GM19397 (cell line): ENCODE results near the gene GALNT15.

Source experiments
- ATAC-seq: cut with Tn5 transposase; IDR thresholded peaks from one replicate; pipeline ENCODE4 v1.9.1; 2021; ENCODE audit warnings: mild to moderate bottlenecking, moderate library complexity; ENCODE audit not compliant: unreplicated experiment

Gene GALNT15

DNA sequence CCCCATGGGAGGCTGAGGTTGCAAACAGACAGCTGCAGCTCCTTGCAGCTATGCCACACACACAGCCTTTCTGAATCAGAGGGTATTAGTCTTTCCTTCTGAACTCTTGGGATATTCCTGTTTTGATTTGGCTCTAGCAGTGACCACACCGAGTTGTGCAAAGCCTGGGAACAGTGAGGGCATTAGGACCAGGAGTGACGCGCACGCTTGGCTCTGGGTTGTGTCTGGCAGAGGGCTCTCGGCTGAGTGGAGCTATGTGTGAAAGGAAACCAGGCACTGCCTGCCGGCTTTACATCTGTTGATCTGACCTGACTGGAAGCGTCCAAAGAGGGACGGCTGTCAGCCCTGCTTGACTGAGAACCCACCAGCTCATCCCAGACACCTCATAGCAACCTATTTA, at the start of gene GALNT15:
Gene GALNT15, plus strand, starts transcription at position 292 of the 400 bp plus-strand sequence. CDS start 472 bp downstream, outside the sequence.
- ATAC-seq: no peak

GRCh38 chr3:16126634-16127033, 47.8 kb upstream of the GALNT15 start:
- ATAC-seq: no peak

DNA sequence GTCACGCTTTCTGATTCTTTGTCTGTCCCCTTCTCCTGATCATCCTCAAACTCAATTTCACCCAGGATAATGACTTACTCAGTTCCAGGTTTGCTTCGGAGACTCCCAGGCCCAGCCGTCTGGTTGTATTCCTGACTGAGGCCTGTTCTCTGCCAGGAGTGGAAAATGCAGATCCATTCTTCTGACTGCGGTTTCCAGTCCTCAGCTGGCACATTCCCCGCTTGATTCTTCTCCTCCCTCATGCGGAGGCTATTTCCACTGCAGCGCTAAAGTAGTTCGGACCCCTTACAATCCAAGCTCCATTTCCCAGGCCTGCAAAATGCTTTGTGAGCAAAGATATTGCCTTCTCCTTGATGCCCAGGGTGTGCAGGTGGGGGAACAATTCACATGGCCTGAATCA, 47.2 kb upstream of the GALNT15 start:
- ATAC-seq: no peak

DNA sequence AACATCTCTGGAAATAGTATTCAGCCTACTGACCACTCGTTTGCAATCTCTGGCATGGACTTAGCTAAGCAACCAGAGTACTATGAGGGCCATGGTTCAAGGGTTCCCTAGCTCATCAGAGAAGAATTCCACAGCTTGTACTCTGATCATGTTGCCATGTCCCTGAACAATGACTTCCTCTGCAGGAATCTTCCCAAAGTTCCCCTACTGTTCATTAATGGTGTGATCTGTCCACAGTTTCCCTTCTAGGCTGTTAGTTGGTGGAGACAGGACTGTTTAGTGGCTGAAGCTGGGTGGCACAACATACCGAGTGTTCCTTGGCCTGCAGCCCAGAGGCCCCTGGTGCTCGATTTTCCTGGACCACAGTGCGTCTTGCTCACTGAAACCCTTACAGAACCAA, 44.4 kb upstream of the GALNT15 start:
- no peak for ATAC-seq

GRCh38 chr3:16132190-16132589, 42.3 kb upstream of the GALNT15 start:
- ATAC-seq: no peak

GRCh38 chr3:16132928-16133327, 41.6 kb upstream of the GALNT15 start:
- no peak for ATAC-seq

- ATAC-seq: no peak
Measured at GRCh38 chr3:16134173-16134928, 40.1 kb upstream of the GALNT15 start.

DNA sequence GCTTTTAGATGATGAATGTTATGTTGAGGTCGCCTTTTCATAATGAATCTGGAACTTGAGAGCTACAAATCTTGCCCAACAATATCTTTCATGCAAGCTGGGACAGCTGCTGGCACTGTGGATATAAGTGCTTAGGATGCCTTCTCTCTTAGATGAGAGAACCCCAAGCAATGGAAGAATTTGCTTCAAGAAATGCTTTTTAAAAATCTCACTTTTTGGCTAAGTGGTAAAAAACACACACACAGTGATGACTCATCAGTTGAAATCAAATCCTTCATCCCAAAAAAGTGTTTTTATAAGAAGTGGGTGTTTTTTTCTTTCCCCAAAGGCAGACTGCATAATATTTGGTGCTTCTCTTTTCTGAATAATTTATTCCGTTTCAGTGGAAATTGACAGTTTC, 38.4 kb upstream of the GALNT15 start:
- no peak for ATAC-seq

GRCh38 chr3:16137044-16137443, 37.4 kb upstream of the GALNT15 start:
- ATAC-seq: no peak

DNA sequence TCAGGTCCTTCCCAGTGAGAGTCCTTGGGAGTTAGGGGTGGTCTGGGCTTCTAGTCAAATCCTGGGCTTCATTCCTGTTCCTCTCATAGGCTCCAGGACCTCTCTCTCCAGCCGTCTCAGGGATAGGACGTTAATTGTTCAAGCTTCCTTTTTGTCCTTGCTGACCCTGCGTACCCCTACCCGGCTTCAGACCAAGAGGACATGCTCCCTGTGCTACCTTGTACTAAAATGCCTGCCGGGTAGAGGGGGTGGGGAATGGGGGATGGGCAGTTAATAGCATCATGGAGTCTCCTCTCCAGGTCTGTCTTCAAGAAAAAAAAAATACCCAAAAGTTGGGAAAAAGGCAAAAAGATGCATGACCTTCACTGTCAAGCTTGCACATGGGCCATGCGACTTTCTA, 36.5 kb upstream of the GALNT15 start:
- no peak for ATAC-seq

DNA sequence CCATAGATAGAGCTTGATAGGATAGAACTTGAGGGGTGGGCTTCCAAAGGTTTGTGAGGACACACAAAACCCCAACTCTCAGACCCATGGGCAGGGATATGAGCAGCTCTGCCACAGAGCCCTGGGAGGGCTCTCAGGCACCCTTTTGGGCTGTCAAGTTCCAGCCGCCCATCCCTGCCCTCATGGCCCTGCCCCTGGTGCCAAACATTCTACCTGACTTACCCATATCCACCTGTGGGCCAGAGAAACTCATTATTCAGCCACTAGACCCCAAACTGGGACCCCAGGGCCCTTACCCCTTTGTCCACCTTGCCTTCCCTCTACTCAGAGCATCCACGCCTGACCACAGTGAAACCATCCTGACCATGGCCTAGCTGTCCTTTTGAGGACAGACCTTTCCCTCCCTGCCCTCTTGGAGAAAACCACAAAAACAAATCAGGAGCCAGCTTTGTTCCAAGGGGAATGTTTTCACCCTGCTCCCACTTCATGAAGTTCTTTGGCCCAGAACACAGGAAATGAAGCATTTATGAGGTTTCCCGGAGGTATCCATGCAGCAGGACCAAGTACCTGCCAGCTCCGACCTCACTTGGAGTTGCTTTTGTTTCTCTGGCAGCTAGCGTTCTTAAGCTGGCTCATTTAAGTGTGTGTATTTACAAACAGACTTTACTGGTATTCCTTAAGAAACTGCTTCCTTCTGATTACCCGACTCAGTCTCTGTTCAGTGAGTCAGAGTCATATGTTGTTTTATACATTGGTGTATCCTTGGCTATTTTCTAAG, 34.2 kb upstream of the GALNT15 start:
- no peak for ATAC-seq

DNA sequence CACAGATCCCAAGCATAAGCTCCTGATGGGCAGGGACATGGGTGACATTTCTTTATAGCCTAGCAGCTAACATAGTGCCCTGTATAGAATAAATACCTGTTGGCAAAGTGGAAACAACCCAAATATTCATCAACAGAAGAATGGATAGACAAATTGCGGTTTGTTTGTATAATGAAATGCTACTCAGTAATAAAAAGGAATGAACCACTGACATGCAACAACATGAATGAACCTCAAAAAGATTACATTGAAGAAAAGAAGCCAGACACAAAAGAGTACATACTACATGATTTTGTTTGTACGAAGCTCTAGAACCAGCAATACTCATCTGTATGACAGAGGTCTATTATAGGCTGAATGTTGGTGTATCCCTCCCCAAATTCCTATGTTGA, 33.6 kb upstream of the GALNT15 start:
- ATAC-seq: no peak

- ATAC-seq: no peak
Measured at GRCh38 chr3:16142350-16143025, 32.0 kb upstream of the GALNT15 start.

GRCh38 chr3:16143861-16144447, 30.5 kb upstream of the GALNT15 start:
- no peak for ATAC-seq

DNA sequence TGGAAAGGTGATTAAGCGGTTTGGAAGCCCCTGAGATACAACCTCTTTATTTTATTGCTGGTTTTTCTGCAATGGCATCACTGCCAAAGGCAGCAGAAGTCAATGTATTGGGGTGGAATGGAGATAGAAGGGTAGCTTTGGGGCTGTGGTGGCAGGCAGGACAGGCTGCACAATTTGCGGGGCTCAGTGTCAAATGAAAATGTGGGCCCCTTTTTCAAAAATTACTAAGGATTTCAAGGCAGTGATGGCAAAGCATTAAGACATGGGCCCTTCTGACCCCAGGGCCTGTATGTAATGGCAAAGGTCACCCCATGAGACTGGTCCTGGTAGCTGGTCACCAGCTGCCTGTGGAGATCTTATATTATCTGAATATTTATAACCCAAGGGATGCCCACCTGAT, 29.3 kb upstream of the GALNT15 start:
- ATAC-seq: no peak

- ATAC-seq: peak; percentile 66
Measured at GRCh38 chr3:16146015-16146730, 28.3 kb upstream of the GALNT15 start.

DNA sequence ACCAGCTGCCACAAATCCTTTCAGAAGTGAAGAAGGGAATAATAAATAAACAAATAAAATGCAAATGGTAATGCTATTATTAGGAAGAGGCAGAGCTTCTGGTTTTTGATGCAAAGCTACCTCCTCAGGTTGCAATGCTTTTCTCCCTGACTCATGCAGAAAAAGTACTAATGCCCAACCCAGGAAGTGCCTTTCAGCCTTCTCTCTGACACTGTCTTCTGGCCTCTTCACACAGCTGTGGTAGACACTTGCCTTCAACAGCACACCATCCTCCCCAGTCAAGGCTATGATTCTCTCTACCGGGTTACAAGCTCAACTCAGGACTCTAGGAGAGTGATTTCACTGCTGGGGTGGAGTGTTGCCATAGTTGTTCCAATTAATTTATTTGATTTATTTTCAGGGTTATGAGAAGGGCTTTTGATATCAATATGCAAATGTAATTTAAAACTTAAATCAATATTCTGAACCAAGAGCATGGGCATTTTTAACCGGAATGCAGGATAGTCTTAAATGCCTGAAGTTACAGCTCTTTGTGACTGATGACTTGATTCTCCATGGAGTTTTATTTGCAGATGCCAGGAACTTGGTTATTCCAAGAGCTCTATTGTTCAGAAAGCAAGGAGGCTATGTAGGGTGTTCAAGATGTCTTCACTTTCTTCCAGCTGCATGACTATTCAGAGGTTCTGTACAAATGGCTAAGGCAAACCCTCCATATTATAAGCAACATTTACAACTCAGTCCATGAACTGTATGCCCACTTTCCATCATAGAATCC, 27.1 kb upstream of the GALNT15 start:
- no peak for ATAC-seq

DNA sequence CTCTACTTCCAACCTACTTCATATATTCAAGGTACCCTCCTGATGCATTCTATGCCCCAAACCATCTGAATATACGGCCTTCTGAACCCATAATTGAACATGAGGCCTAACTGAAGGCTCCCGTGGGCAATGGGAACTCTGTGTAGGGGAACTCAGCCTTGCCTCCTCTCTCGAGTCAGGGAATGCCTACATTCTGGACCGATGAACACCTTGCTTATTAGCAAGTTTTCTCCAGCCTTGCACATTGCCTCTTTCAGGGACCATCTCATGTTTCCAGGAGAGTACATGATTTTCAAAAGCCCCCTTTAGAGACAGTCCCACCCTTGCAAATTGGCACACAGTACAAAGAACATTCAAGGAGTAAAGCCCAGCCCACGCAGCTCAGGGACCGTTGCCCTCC, 26.3 kb upstream of the GALNT15 start:
- ATAC-seq: no peak

DNA sequence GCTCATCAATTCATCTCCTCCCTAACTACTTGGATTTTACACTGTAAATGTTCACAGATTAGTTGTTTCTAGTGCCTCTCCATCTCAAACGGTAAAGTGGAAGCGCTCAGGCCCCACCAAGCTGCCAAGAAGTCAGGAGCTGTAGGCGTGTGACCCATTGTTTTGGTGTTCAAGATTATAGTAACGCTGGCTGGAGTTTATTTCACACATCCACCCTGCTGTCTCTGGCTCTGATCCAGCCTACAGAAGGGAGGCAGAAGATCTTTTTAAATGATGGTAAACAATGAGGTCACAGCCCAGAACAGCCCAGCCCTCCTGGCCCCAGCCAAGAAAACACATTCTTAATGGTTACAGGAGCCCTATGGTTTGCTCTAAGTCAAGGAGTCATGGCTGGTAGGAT, 25.7 kb upstream of the GALNT15 start:
- no peak for ATAC-seq

DNA sequence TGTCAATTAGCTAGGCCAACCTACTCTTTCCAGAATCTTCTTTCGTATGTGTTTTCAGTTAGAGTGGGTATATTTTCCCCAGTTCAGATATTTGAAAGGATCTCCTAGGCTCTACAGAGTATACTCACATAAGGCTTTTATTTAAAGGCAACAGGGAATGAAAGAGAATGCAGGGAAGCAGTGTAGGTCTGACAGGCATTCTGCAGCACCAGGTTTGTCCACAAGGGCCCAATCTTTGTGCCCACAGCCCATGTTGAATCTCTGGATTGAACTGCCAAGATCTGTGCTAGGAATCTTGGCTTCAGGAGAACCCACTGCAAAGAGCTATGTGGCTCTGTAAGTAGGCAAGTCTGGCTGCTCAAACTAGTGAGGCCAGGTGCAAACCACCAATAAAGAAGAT, 24.2 kb upstream of the GALNT15 start:
- no peak for ATAC-seq
